ENCODE measurements around the gene TAS1R3.

GRCh38 chr1:1300352-1300739 lies 30.7 kb upstream of the TAS1R3 start:
- TF ChIP-seq CTCF (IDR thresholded peaks at IDR 0.05), result no peak
- no peak for TF ChIP-seq POLR2A (IDR thresholded peaks at IDR 0.05)
